GM19240 (cell line): ENCODE measurements around the gene KRT78.
A peak's percentile ranks its signal among the peaks of the same experiment; 100 is the strongest.
"Not testable (repeated sequence)": the region's sequence is repeated elsewhere in the genome, so short reads cannot be mapped to it uniquely, and the experiment has no call there.

Experiments
- DNase-seq: peaks from one replicate; pipeline ENCODE4 v3.0.0; 2011; ENCODE audit warnings: low spot score; ENCODE audit not compliant: insufficient read length

KRT78 gene

GRCh38 chr12:52848661-52849255 is at the start of gene KRT78:
Gene KRT78, minus strand, starts transcription at chr12:52848994. Its CDS starts 64 bp downstream, at chr12:52848930.
- no peak for DNase-seq

- DNase-seq: no peak
These were observed 47.7 kb upstream of the KRT78 start for GRCh38 chr12:52896190-52897100.

GRCh38 chr12:52895726-52896189 is 47.0 kb upstream of the KRT78 start:
- DNase-seq: no peak

DNA sequence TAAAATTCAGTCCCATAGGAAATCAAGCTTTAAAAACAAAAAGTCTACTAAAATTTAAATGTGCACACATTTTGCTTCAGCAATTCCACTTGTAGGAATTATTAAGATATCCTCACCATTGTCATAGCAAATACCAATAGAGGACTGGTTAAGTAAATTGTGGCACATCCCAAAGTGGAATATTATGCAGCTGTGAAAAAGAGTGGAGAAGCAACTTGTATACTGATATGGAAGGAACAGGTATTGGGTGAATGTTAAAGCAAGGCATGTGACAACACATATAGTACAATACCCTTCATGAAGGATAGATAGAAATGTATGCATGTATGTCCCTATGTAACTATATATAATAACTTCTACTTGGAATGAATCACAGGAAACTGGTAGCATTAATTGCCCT is 44.2 kb upstream of the KRT78 start:
- DNase-seq: no peak

DNA sequence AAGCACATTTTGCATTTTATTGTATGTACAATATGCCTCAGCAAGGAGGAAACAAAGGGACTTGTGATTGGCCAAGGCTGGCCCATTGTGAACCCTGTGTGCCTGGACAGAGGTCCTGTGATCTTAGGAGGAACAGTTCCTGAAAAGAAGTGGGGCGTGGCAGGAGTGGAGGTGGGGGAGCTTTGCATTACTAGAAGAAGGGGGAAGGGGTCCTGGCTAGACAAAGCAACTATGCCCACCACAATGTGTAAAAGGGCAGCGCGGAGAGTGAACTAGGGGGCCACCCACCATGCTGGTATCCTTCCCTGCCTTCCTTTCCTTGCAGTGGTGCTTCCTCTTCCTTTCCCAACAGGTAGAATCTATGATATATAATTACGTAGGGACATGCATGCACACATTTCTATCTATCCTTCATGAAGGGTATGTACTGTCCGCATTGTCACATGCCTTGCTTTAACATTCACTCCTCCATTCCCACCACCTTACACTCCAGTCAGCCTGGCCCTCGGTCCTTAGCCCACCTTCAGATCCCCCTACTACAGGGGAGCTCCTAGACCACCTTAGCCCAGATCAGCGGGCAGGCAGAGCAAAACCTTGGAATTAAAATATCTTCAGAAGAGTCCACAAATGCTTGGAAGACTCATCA is 43.5 kb upstream of the KRT78 start:
- no peak for DNase-seq

DNA sequence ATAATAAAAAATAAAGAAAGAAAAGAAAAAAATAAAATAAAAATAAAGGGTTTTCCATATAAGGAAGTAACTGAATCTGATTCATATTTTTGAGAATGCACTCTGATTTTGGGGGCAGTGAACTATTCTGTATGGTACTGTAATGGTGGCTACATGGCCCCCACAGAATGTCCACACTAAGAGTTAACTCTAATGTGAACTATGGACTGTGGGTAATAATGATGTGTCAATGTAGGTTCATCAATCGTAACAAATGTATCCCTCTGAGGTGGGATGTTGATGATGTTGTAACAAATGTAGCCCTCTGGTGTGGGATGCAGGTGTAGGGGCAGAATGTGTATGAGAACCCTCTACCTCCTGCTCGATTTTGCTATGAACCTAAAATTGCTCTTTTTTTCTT is 42.2 kb upstream of the KRT78 start:
- DNase-seq: no peak

DNA sequence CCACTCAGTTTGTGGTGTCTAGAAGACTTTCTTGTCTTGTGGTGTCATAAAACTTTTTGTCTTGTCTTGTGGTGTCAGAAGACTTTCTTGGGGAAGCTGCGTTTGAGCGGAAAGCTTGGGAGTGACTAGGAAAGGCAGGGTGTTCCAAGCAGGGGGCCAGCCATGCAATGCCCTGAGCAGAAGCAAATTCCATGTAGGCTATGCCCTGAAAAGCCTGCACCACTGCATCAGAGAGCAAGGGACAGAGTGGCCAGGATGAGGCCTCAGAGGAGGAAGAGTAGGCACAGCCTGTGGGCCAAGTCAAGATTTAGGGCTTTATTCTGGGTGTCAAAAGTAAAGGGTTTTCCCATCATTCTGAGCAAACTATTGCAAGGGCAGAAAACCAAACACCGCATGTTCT is 41.6 kb upstream of the KRT78 start:
- no peak for DNase-seq

GRCh38 chr12:52884526-52885293 is 35.9 kb upstream of the KRT78 start:
- peak; percentile 87 for DNase-seq

DNA sequence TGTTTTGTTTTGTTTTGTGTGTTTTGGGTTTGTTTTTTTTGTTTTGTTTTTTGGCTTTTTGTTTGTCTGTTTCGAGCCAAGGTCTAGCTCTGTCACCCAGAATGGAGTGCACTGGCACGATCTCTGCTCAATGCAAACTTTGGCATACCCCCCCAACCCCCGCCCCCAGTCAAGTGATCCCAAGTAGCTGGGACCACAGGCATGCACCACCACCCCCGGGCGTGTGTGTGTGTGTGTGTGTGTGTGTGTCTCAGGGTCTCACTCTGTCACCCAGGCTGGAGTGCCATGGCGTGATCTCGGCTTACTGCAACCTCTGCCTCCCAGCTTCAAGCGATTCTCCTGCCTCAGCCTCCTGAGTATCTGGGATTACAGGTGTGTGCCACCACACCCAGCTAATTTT is 31.7 kb upstream of the KRT78 start:
- DNase-seq: not testable (repeated sequence)

DNA sequence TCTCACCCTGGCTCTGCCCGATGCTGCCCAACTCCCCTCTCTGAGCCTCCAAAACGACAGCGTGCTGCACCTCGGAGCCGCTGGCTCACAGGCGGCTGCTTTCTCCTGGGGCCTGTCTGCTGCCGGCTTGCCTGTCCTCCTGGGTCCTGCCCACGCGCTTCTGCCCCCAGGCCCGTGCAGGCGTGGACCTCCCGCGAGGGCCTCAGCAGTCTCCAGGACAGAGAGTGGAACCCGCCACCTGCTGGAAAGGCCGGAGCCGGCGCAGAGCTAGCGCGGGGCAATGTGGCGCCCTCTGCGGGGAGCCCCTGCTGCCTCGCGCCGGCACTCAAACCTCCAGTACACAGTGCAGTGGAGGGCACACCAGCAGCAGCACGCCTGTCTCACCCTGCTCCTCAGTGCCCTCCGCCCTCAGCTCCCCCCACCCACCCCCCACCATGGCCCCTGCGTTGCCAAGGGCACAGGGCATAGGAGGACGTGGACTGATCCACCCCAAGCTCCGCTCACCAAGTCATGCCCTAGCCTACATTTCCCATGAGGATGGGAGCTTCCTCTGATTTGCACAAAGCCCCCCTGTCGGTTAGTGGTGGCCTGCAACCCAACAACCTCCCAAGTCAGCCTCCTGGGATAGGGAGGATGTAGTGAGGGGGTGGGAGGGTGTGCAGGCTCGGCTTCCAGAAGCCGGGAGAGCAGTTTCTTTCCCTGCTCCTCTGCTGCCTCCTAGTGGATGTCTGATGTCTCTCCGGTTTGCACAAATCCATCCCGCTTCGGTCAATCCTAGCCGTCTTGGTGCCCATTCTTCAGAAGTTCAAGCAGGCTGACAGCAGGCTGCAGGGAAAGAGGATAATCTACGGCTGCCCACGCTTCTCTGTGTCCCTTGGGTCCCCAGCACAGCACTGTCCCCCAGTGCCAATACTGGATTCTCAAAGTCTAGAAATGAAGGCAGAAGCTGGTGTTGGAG is 30.9 kb upstream of the KRT78 start:
- no peak for DNase-seq

- no peak for DNase-seq
These were observed 30.0 kb upstream of the KRT78 start for GRCh38 chr12:52878507-52879393.

GRCh38 chr12:52877242-52877641 is 28.4 kb upstream of the KRT78 start:
- DNase-seq: no peak

DNA sequence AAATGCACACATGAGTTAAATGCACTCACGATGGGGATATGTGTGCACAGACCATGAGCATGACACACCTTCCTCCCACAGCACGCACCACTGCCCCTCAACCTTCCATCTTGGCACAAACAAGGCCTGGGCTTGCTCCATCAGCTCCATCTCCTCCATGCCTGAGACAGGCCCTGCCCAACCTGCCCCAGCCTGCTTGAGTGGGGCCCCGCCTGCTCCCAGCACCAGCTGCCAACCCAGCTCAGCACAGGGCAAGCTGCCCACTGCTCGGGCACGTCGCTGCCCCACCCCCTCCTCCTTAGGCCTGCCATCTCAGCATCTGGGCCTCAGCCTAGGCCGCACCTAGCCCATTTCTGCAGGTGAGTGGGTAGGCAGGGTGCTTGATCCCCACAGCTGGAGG is 27.6 kb upstream of the KRT78 start:
- no peak for DNase-seq

DNA sequence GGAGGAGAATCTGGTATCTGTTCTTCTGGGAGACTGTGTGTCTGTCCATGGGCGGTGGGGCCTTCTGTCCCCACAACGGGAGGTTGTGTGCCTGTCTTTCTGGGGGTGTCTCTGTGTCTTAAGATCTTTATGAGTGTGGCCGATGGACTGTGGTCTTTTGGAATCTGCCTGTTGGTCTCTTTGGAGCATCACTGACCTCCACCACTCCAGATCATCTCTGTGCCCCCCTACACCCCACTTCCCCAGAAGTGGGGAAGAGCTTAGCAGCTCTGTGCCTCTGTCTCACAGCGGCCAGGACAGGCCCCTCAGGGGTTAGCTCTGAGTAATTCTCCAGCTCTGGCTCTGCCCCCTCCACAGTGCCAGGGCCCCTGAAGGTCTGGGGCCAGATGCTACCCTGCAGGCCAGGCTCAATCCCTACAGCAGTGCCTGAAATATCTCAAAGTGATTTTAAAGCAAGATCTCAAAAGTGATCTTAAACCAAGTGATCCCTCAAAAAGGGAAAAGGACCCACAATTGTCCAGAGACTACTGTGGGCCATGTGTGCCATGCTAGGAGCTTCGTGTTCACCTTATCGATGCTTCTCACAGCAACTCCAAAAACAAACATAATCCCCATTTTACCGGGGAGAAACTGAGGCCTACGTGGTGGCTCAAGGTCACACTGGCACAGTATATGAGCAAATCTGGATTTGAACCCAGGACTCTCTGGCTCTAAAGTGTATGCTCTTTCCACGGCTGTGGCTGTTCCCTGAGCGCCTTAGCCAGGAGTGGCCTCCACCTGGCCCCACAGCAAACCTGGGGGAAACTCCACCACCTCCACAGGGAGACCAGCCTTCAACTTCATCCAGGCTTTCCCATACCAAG is 26.0 kb upstream of the KRT78 start:
- no peak for DNase-seq

- DNase-seq: no peak
These were observed 25.2 kb upstream of the KRT78 start for GRCh38 chr12:52873832-52874572.

DNA sequence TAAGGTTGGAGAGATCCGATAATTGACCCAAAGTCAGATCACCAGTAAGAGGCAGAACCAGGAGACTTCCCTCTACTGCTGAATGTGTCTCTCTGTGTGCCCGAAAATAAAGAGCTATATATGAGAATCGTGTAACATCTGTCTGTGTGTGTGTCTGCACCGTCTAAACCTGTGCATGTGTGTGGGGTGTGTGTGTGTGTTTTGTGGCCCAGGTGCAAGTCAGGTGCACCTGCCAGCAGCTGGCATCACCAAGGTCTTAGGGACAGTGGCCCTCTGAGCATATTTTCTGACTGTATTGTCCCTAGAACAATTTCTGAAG is 24.7 kb upstream of the KRT78 start:
- no peak for DNase-seq

DNA sequence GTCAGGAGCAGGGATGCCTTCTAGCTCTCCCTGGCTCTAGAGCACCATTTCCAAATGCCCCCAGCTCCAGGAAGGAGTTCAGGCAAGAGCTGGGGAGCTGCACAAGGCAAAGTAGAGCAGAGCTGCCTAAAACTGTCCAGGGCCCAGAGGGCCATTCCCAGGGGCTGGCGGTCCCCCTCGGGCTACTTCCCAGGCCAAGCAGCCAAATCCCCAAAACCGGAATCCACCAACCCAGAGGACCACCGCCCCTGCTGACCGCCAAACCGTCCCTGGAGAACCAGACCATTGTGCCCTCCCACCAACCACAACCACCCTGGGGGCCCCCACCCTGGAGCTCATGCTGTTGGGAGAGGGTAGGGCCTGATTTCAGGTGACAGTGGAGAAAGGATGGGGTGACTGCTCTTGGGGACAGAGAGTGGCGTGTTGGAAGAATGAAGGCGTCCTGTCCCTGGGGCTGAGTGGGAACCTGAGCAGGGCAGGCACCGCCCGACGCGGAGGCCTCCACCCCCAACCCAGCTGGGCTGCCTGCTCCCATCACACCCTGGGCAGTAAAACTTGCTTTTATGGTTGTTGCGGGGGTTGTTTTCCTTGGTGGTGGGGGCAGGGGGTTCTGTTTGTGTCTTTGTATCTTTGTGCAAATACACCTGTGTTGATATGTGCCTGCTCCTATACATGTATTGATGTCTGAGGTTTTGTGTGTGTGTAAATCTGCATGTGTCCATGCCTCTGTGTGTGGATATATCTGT is 24.0 kb upstream of the KRT78 start:
- DNase-seq: no peak
